Fibroblast of the aortic adventitia (primary cell): Measurements from ENCODE around the gene TCAP. TPM values are rescaled to one million over a fixed set of nuclear protein-coding genes. Genes with fewer than 3 reads are reported as not detected.

ENCODE experiments used
- DNase-seq: peaks from one replicate; pipeline ENCODE4 v3.0.0-alpha.2; 2010; ENCODE audit warnings: low read depth
- H3K4me3 ChIP-seq: 2 replicates; pipeline ENCODE4 v1.5.1; 2011; ENCODE audit warnings: low read depth, mild to moderate bottlenecking, control low read depth, low read length, moderate library complexity
- CTCF ChIP-seq: IDR thresholded peaks from 2 replicates; pipeline ENCODE4 v1.5.1; 2011; ENCODE audit warnings: mild to moderate bottlenecking, low read length, control low read depth, inconsistent platforms; ENCODE audit not compliant: insufficient read depth
- total RNA-seq: library from RNA; depleted of rRNA; stranded (reverse); fragments of >200 nt; gene quantifications from 2 replicates; pipeline ENCODE4 v1.2.3, GENCODE V29; 2012; ENCODE audit warnings: low replicate concordance

Gene TCAP
- total RNA-seq, 1 donor, result 0.36 TPM

GRCh38 chr17:39631403-39631802 lies 33.7 kb upstream of the TCAP start:
- TF ChIP-seq CTCF, result no peak
- DNase-seq, result no peak
- H3K4me3 ChIP-seq, result no peak overlapping the region

- DNase-seq, result no peak
- TF ChIP-seq CTCF, result no peak
Observed at GRCh38 chr17:39632153-39632941, 32.8 kb upstream of the TCAP start.

GRCh38 chr17:39633570-39634183 lies 31.5 kb upstream of the TCAP start:
- no peak overlapping the region for H3K4me3 ChIP-seq
- TF ChIP-seq CTCF, result no peak
- no peak for DNase-seq

More at GRCh38 chr17:39632153-39632941, 32.8 kb upstream of the TCAP start:
- no peak overlapping the region for H3K4me3 ChIP-seq

- TF ChIP-seq CTCF, result peak; percentile 64
- peak; percentile 67 for DNase-seq
Observed at GRCh38 chr17:39634384-39634871, 30.7 kb upstream of the TCAP start.

GRCh38 chr17:39635614-39636176 lies 29.5 kb upstream of the TCAP start:
- no peak for DNase-seq
- H3K4me3 ChIP-seq, result no peak overlapping the region
- TF ChIP-seq CTCF, result no peak

More at GRCh38 chr17:39634384-39634871, 30.7 kb upstream of the TCAP start:
- no peak overlapping the region for H3K4me3 ChIP-seq

- peak overlapping the region; percentile 94 for H3K4me3 ChIP-seq
- no peak for DNase-seq
- TF ChIP-seq CTCF, result no peak
Observed at GRCh38 chr17:39636587-39636926, 28.6 kb upstream of the TCAP start.
